D341Med (cell line): ENCODE measurements around the gene IL1R1.
"Not testable (repeated sequence)": the region's sequence is repeated elsewhere in the genome, so short reads cannot be mapped to it uniquely, and the experiment has no call there.

Experiments
- DNase-seq: peaks from one replicate; pipeline ENCODE4 v3.0.0; 2012; ENCODE audit warnings: low spot score

IL1R1 gene

DNA sequence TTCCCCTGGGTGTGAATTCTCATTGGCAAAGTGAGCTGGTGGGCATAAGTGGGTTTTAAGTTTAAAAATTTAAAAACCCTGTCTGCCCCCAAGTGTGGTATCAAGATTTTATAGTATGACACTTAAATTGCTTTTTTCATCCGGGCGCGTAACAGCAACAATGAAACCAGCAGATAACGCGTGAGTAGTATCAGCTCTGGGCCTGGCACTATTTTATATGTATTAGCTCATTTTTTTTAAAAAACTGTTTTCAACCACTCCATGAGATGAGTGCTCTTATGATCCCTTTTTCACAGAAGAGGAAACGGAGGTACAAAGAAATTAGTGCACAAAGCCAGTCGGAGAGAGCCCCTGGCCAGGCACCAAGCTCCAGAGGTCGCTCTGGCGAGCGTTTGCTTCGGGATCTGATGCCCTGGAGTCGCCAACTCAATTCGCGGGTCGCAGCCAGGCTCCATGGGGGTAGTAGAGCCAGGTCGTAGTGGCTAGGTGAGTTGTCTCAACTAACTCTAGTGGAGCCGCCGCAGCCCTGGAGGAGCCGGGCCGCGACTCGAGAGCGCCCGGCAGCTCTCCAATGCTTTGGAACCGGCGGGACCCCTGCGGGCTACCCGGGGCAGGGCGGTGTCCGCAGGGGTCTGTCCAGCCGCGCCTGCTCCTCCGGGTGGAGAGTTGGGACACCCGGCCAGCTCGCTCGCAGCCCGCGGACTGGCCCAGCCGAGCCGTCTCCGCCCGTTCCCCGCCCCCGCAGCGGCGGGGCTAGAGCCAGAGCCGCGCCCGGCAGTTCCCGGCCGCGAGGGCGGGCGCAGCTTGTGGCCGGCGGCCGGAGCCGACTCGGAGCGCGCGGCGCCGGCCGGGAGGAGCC, at the start of gene IL1R1:
IL1R1 (plus strand) TSS at position 777 of the 859 bp plus-strand sequence. CDS start 14,979 bp downstream, outside the sequence.
- peak; percentile 41 for DNase-seq

DNA sequence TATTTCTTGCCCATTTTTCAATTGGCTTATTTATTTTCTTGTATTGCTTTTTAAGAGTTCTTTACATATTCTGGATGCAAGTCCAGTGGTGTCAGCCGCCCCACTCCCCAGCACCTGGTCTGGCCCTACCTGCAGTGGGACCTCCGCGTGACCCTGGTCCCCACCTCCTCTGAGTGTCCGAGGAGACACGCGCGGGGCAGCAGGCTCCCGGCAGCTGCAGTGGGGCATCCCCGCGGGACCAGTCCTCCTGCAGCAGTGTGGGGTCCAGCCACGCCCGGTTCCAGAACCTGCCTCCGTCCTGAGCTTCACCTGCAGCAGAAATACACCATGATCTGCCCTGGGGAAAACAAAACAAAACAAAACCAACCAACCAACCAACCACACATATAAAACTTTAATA, 48.9 kb upstream of the IL1R1 start:
- DNase-seq = no peak

- DNase-seq = no peak
These were observed 47.6 kb upstream of the IL1R1 start for GRCh38 chr2:102094917-102095316.

DNA sequence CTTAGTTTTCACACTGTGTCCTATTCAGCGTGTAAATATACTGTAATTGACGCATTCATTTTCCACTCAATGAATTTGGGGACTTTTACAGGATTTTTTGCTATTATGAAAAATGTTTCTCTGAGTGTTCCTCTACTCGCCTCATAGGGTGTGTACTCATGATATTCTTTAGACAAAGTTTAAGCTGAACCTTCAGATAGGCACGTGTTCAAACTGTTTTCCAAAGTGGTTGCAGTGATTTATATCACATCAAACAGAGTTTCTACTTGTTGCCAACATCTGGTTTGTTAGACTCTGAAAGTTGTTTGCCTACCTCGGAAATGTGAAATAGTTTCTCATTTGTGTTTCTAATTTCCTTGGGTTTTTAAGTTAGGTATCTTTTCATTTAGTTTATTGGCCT, 46.4 kb upstream of the IL1R1 start:
- DNase-seq = no peak

GRCh38 chr2:102098756-102099155, 43.8 kb upstream of the IL1R1 start:
- DNase-seq = no peak

- no peak for DNase-seq
These were observed 42.8 kb upstream of the IL1R1 start for GRCh38 chr2:102099536-102100298.

- no peak for DNase-seq
These were observed 42.0 kb upstream of the IL1R1 start for GRCh38 chr2:102100371-102101096.

DNA sequence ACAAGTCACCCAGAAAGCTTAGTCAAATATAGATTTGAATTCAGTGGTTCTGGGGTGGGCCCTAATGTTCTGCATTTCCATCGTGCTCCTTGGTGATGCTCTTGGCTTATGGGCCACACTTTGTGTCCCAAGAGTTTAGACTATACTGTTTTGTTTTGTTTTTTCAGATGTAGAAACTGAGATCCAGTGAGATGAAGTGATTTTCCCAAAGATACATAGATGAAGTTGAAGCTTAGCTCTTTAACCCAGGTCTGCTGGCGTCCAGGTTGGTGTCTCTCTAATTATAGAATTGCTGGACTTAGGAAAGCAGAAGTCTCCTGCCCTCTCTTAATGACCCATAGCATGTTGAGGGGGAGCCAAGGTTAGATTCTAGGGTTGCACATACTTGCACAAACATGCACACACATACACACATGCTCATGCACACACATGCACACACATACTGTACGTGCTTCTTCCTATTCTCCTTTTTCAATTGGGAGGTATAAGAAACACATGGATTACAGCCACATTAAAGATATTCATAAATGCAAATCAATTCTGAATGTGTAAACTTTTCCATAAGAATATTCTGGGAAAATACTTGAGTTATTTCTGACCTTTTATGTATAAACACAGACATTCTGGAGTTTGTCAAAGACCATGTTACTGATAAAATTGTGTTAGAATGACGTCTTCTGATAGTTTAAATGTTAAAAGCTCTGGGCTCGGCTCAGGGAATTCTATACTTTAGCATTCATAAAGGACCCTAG, 41.3 kb upstream of the IL1R1 start:
- no peak for DNase-seq

GRCh38 chr2:102101849-102102635, 40.5 kb upstream of the IL1R1 start:
- no peak for DNase-seq

- DNase-seq = not testable (repeated sequence)
These were observed 40.0 kb upstream of the IL1R1 start for GRCh38 chr2:102102636-102102948.

GRCh38 chr2:102103284-102103683, 39.3 kb upstream of the IL1R1 start:
- DNase-seq = no peak

GRCh38 chr2:102103992-102104871, 38.3 kb upstream of the IL1R1 start:
- no peak for DNase-seq

GRCh38 chr2:102106133-102106556, 36.4 kb upstream of the IL1R1 start:
- DNase-seq = no peak

GRCh38 chr2:102106813-102107740, 35.5 kb upstream of the IL1R1 start:
- not testable (repeated sequence) for DNase-seq

DNA sequence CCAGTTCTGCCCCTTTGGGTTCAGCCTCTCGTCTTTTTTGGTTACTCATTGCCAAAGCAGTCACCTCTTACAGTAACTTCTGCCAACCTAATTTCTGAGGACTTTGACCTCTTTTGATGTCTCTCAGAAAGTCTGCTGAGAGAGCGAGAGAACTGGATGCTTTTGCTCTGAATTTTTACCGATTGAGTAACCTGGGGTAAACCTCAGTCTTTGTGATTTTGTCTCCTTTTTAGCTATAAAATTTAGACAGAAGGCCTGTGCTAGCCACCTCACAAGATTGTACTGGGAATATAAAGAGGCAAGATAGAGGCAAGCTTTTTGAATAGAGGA, 34.8 kb upstream of the IL1R1 start:
- no peak for DNase-seq

DNA sequence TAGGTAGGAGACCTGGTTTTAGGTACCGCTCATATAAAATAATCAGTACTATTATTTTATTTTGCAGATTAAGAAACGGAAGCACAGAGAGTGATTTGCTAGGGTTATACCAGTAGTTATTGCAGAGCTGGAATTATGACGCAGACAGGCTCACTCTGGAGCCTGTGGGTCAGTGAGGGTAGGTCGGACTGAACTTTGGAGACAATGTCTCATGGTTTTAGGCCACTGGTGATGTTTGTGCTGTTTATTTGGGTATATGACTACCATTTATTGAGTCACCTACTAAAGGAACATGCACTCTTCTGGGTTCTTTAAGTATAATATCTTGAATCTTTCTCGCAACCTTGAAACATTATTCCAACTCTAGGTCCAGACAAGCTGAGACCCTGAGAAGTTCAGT, 33.5 kb upstream of the IL1R1 start:
- DNase-seq = no peak

DNA sequence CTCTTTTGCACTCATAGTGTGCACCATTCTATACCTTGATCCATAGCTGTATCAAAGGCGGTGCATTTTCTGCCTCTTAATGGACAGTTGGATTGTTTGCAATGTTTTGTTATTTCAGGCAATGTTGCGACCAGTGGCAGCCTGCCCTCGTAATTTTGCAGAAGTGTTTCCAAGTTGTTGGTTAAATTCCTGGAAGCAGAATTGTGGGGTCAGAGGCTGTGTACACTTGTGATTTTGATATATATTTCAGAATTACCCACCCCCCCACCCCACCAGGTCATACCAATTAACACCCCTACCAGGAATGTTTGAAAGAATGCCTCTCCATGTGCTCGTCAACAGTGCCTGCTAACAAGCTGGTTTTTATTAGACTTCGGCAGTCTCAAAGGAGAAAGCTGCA, 32.4 kb upstream of the IL1R1 start:
- DNase-seq = no peak

GRCh38 chr2:102110596-102111334, 31.8 kb upstream of the IL1R1 start:
- DNase-seq = no peak
